Left ventricle myocardium superior (tissue), 1 donor: Measurements from ENCODE around the gene SPOCK1. TPM values are rescaled to one million over a fixed set of nuclear protein-coding genes. Genes with fewer than 3 reads are reported as not detected.
"Not testable (repeated sequence)": the region's sequence is repeated elsewhere in the genome, so short reads cannot be mapped to it uniquely, and the experiment has no call there.

Experiments
- ATAC-seq: fragments of 200-7000 bp; cut with Tn5 transposase; one replicate; pipeline ENCODE4 v1.9.1; 2020; ENCODE audit warnings: mild to moderate bottlenecking, moderate library complexity
- DNase-seq: peaks from one replicate; pipeline ENCODE4 v3.0.0-alpha.2; 2020
- intact Hi-C: fragments of 100-400 bp; cut with micrococcal nuclease; formaldehyde crosslinking; loops from one replicate; pipeline ENCODE4 v1.11.0; 2022
- total RNA-seq: library from RNA; stranded (reverse); fragmentation: NEBNext Ultra II Directional; extraction: Animal tissue kit (Norgen Biotek cat#: 25700); gene quantifications from one replicate; pipeline ENCODE4 v1.2.1, GENCODE V29; 2021
- donor health status: DM: no; HTN: yes; CAD: no; lungs with severe emphysema.

Gene SPOCK1
- total RNA-seq, 1 donor from 2014 or later, result 14.7 TPM

DNA sequence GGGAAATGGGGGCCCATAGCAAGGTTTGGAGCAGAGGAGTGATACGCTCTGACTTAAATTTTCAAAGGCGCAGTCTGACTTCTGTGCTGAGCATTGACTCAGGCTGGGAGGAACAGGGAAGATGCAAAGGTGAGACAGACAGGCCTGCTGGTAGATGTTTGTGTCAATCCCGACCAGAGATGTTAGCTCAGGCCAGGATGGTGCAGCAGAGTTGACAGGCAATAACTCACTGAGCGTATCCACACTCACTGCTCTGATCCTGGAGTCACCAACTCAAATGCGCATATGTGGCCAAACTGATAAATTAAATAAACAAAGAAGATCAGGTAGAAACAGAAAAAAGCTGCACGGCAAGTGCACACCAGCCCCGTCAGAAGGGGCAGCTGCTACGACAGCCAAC lies 95.3 kb downstream of the SPOCK1 start:
- intact Hi-C loops, result no loop called here
- DNase-seq (no peak), ATAC-seq (no peak)

GRCh38 chr5:137402436-137403187 lies 96.5 kb downstream of the SPOCK1 start:
- ATAC-seq (no peak), DNase-seq (no peak)
- intact Hi-C loops, result no loop called here

- intact Hi-C loops, result no loop called here
- no peak for DNase-seq
These were observed 97.2 kb downstream of the SPOCK1 start for GRCh38 chr5:137401946-137402345.

GRCh38 chr5:137400571-137400970 lies 98.6 kb downstream of the SPOCK1 start:
- ATAC-seq, result no peak
- no peak for DNase-seq
- intact Hi-C loops, result no loop called here

More at GRCh38 chr5:137401946-137402345, 97.2 kb downstream of the SPOCK1 start:
- ATAC-seq, result no peak

GRCh38 chr5:137399911-137400310 lies 99.2 kb downstream of the SPOCK1 start:
- ATAC-seq (no peak), DNase-seq (no peak)
- intact Hi-C loops, result no loop called here

GRCh38 chr5:137398751-137399150 lies 100.4 kb downstream of the SPOCK1 start:
- no peak for DNase-seq
- ATAC-seq, result no peak
- intact Hi-C loops, result no loop called here

- intact Hi-C loops, result no loop called here
- DNase-seq, result no peak
- no peak for ATAC-seq
These were observed 101.0 kb downstream of the SPOCK1 start for GRCh38 chr5:137398154-137398553.

GRCh38 chr5:137395011-137395755 lies 103.9 kb downstream of the SPOCK1 start:
- no peak for ATAC-seq

GRCh38 chr5:137394380-137394779 lies 104.7 kb downstream of the SPOCK1 start:
- intact Hi-C loops, result no loop called here
- no peak for ATAC-seq
- DNase-seq, result no peak

More at GRCh38 chr5:137395011-137395755, 103.9 kb downstream of the SPOCK1 start:
- intact Hi-C loops, result no loop called here
- DNase-seq, result no peak

DNA sequence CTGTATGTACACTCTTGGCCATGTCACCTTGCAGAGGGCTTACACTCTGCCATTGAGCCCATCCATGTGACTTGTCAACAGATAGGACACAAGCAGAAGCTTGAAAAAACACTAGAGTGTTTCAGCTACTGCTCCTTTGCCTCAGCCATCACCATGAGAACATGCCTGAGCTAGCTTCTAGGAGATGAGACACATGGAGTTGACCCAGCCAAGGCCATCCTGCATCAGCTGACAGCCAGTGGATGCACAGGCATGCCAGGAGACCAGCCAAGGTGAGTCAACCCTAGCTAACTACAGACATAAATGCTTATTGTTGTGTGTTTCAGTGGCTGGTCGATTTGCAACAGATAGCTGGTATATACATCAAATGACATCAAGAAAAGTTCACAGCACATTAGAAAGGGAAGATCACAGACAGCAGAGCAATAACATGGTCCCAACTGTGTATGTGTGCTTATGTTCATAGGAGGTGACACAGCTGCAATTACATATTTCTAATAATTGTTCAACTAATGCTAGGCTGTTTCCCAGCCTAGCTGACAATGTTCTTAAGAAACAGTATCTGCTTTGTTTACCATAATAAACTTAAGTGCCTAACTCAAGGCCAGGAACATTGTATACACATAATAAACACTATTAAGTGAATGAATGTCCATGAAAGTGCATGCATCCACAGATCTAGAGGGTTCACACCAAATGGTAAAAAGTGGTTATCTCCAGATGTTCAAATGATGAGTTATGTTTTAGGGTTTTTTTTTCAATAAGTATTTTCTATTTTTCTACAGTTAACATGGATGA lies 105.7 kb downstream of the SPOCK1 start:
- intact Hi-C loops, result no loop called here
- no peak for DNase-seq
- ATAC-seq, result no peak

- intact Hi-C loops, result no loop called here
- DNase-seq (no peak), ATAC-seq (no peak)
These were observed 106.9 kb downstream of the SPOCK1 start for GRCh38 chr5:137392261-137392660.

GRCh38 chr5:137391044-137391443 lies 108.1 kb downstream of the SPOCK1 start:
- DNase-seq, ATAC-seq, intact Hi-C loops: not testable (repeated sequence)

- ATAC-seq (peak; percentile 84), DNase-seq (no peak)
- intact Hi-C loops, result no loop called here
These were observed 110.1 kb downstream of the SPOCK1 start for GRCh38 chr5:137389042-137389441.

GRCh38 chr5:137385064-137385463 lies 114.1 kb downstream of the SPOCK1 start:
- ATAC-seq, result no peak
- no peak for DNase-seq
- intact Hi-C loops, result no loop called here

GRCh38 chr5:137383909-137384308 lies 115.2 kb downstream of the SPOCK1 start:
- ATAC-seq (no peak), DNase-seq (no peak)
- intact Hi-C loops, result no loop called here

- no peak for DNase-seq
- intact Hi-C loops, result no loop called here
These were observed 117.6 kb downstream of the SPOCK1 start for GRCh38 chr5:137381555-137381954.

GRCh38 chr5:137379555-137380286 lies 119.4 kb downstream of the SPOCK1 start:
- ATAC-seq, result no peak

More at GRCh38 chr5:137381555-137381954, 117.6 kb downstream of the SPOCK1 start:
- ATAC-seq, result no peak

DNA sequence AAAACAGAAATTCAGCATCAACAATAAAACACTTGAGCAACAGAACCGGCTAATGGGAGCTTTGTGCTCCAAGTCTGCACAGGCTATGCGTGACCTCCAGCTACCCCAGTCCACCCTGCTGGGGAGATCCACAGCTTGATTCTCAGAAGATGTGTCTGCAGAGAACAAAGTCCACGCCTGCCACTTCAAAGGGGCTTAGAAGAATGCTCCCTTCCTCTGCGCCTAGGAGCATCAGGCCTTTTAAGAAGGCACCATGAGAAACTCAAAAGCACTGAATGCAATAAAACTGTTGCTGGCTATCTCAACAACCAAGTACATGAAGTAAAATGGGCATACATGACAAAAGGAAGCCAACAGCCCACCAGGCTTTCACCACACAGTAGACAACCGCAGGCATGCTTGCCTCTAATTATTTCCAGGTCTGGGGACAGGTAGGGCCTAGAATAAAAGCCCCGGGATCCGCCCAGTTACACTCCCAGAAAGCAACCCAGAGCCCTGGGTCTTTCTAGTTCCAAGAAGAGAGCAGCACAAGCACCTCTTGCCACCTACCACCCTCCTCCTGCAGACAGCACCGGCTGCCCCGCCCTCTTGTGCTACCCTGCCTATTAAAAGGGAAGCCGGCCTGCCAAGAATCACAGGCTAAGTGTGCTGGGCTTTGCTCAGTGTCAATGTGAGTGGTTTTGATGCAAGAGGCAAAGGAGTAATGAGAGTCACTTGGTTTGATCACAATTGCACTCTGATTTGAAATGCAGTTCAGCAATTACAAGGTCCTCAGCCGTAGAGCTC lies 123.2 kb downstream of the SPOCK1 start:
- DNase-seq (peak; percentile 78), ATAC-seq (peak; percentile 99)
- intact Hi-C loops, result no loop called here

More at GRCh38 chr5:137379555-137380286, 119.4 kb downstream of the SPOCK1 start:
- DNase-seq, result no peak
- intact Hi-C loops, result no loop called here
